ENCODE measurements around the gene EIF4E2.

EIF4E2 gene

GRCh38 chr2:232516551-232516950 is 33.9 kb upstream of the EIF4E2 start:
- peaks cover 20% of the 10 kb centered on the region for H3K27me3 Mint-ChIP-seq
- peaks cover 2% of the 10 kb centered on the region for H3K4me1 Mint-ChIP-seq (ENCODE audit: low read depth)
- no peaks in the 10 kb centered on the region for H3K9me3 Mint-ChIP-seq
- no peaks in the 10 kb centered on the region for H3K36me3 Mint-ChIP-seq (ENCODE audit: low read depth)
- H3K27ac Mint-ChIP-seq: no peak overlapping the region
- H3K4me3 Mint-ChIP-seq: no peak overlapping the region

- H3K4me3 Mint-ChIP-seq: no peak overlapping the region
- peaks cover 9% of the 10 kb centered on the region for H3K4me1 Mint-ChIP-seq (ENCODE audit: low read depth)
- H3K9me3 Mint-ChIP-seq: no peaks in the 10 kb centered on the region
- H3K27me3 Mint-ChIP-seq: peaks cover 28% of the 10 kb centered on the region
- H3K27ac Mint-ChIP-seq: no peak overlapping the region
- no peaks in the 10 kb centered on the region for H3K36me3 Mint-ChIP-seq (ENCODE audit: low read depth)
Measured at GRCh38 chr2:232518844-232519243, 31.6 kb upstream of the EIF4E2 start.

GRCh38 chr2:232519581-232520438 is 30.7 kb upstream of the EIF4E2 start, which contains the start of gene PRSS56:
Gene PRSS56, plus strand, starts transcription at chr2:232520388. Its CDS starts 211 bp downstream, at chr2:232520599.
- H3K9me3 Mint-ChIP-seq: no peaks in the 10 kb centered on the region
- H3K27me3 Mint-ChIP-seq: peaks cover 34% of the 10 kb centered on the region
- H3K4me1 Mint-ChIP-seq (ENCODE audit: low read depth): peaks cover 9% of the 10 kb centered on the region
- H3K36me3 Mint-ChIP-seq (ENCODE audit: low read depth): no peaks in the 10 kb centered on the region
- H3K4me3 Mint-ChIP-seq: no peak within 1 kb of the TSS
- no peak within 1 kb of the TSS for H3K27ac Mint-ChIP-seq

- H3K4me3 Mint-ChIP-seq: no peak overlapping the region
- peaks cover 34% of the 10 kb centered on the region for H3K27me3 Mint-ChIP-seq
- no peaks in the 10 kb centered on the region for H3K36me3 Mint-ChIP-seq (ENCODE audit: low read depth)
- H3K9me3 Mint-ChIP-seq: no peaks in the 10 kb centered on the region
- H3K4me1 Mint-ChIP-seq (ENCODE audit: low read depth): peaks cover 9% of the 10 kb centered on the region
- no peak overlapping the region for H3K27ac Mint-ChIP-seq
Measured at GRCh38 chr2:232520489-232520888, 30.0 kb upstream of the EIF4E2 start.

- Mint-ChIP-seq H3K36me3 (ENCODE audit: low read depth) (no peaks in the 10 kb centered on the region), H3K4me1 (ENCODE audit: low read depth) (peaks cover 9% of the 10 kb centered on the region), H3K27ac (no peak overlapping the region), H3K9me3 (no peaks in the 10 kb centered on the region), H3K4me3 (no peak overlapping the region), H3K27me3 (peaks cover 34% of the 10 kb centered on the region)
Measured at GRCh38 chr2:232521098-232521497, 29.4 kb upstream of the EIF4E2 start.

GRCh38 chr2:232521959-232522622 is 28.4 kb upstream of the EIF4E2 start:
- no peak overlapping the region for H3K4me3 Mint-ChIP-seq
- peaks cover 9% of the 10 kb centered on the region for H3K4me1 Mint-ChIP-seq (ENCODE audit: low read depth)
- no peaks in the 10 kb centered on the region for H3K9me3 Mint-ChIP-seq
- H3K27me3 Mint-ChIP-seq: peaks cover 32% of the 10 kb centered on the region
- H3K36me3 Mint-ChIP-seq (ENCODE audit: low read depth): no peaks in the 10 kb centered on the region
- H3K27ac Mint-ChIP-seq: no peak overlapping the region

GRCh38 chr2:232522623-232523401 is 27.7 kb upstream of the EIF4E2 start:
- peaks cover 9% of the 10 kb centered on the region for H3K4me1 Mint-ChIP-seq (ENCODE audit: low read depth)
- H3K4me3 Mint-ChIP-seq: no peak overlapping the region
- peaks cover 31% of the 10 kb centered on the region for H3K27me3 Mint-ChIP-seq
- no peaks in the 10 kb centered on the region for H3K9me3 Mint-ChIP-seq
- H3K36me3 Mint-ChIP-seq (ENCODE audit: low read depth): no peaks in the 10 kb centered on the region
- H3K27ac Mint-ChIP-seq: no peak overlapping the region

- Mint-ChIP-seq H3K4me3 (no peak overlapping the region), H3K27me3 (peaks cover 33% of the 10 kb centered on the region), H3K9me3 (no peaks in the 10 kb centered on the region)
Measured at GRCh38 chr2:232523402-232523681, 27.1 kb upstream of the EIF4E2 start.

GRCh38 chr2:232523682-232524597 is 26.5 kb upstream of the EIF4E2 start:
- Mint-ChIP-seq H3K36me3 (ENCODE audit: low read depth) (no peaks in the 10 kb centered on the region), H3K9me3 (no peaks in the 10 kb centered on the region), H3K27me3 (peaks cover 38% of the 10 kb centered on the region), H3K27ac (no peak overlapping the region), H3K4me3 (no peak overlapping the region), H3K4me1 (ENCODE audit: low read depth) (peaks cover 17% of the 10 kb centered on the region)

More at GRCh38 chr2:232523402-232523681, 27.1 kb upstream of the EIF4E2 start:
- no peak overlapping the region for H3K27ac Mint-ChIP-seq
- peaks cover 11% of the 10 kb centered on the region for H3K4me1 Mint-ChIP-seq (ENCODE audit: low read depth)
- H3K36me3 Mint-ChIP-seq (ENCODE audit: low read depth): no peaks in the 10 kb centered on the region

- no peak overlapping the region for H3K27ac Mint-ChIP-seq
- peaks cover 22% of the 10 kb centered on the region for H3K4me1 Mint-ChIP-seq (ENCODE audit: low read depth)
- no peaks in the 10 kb centered on the region for H3K36me3 Mint-ChIP-seq (ENCODE audit: low read depth)
- no peaks in the 10 kb centered on the region for H3K9me3 Mint-ChIP-seq
- no peak overlapping the region for H3K4me3 Mint-ChIP-seq
- H3K27me3 Mint-ChIP-seq: peaks cover 34% of the 10 kb centered on the region
Measured at GRCh38 chr2:232524771-232525170, 25.7 kb upstream of the EIF4E2 start.

GRCh38 chr2:232525199-232525598 is 25.3 kb upstream of the EIF4E2 start:
- H3K9me3 Mint-ChIP-seq: no peaks in the 10 kb centered on the region
- H3K4me1 Mint-ChIP-seq (ENCODE audit: low read depth): peaks cover 22% of the 10 kb centered on the region
- H3K4me3 Mint-ChIP-seq: no peak overlapping the region
- H3K36me3 Mint-ChIP-seq (ENCODE audit: low read depth): no peaks in the 10 kb centered on the region
- peaks cover 33% of the 10 kb centered on the region for H3K27me3 Mint-ChIP-seq
- no peak overlapping the region for H3K27ac Mint-ChIP-seq

GRCh38 chr2:232525791-232526371 is 24.6 kb upstream of the EIF4E2 start, which contains the start of gene CHRND:
Gene CHRND, plus strand, starts transcription at chr2:232526160. Its CDS starts 56 bp downstream, at chr2:232526216.
- Mint-ChIP-seq H3K36me3 (ENCODE audit: low read depth) (no peaks in the 10 kb centered on the region), H3K4me3 (no peak within 1 kb of the TSS), H3K27ac (no peak within 1 kb of the TSS), H3K9me3 (no peaks in the 10 kb centered on the region), H3K4me1 (ENCODE audit: low read depth) (peaks cover 22% of the 10 kb centered on the region), H3K27me3 (peaks cover 30% of the 10 kb centered on the region)

- Mint-ChIP-seq H3K36me3 (ENCODE audit: low read depth) (no peaks in the 10 kb centered on the region), H3K4me3 (no peak overlapping the region), H3K4me1 (ENCODE audit: low read depth) (peaks cover 20% of the 10 kb centered on the region), H3K9me3 (no peaks in the 10 kb centered on the region), H3K27ac (no peak overlapping the region), H3K27me3 (peaks cover 27% of the 10 kb centered on the region)
Measured at GRCh38 chr2:232526372-232526941, 24.0 kb upstream of the EIF4E2 start.

Data from stimulated activated naive CD8-positive, alpha-beta T cell treated with anti-CD3 and anti-CD28 coated beads, Interleukin-15, Interleukin-2, amounts not matched to agents 100 ng/mL and 50 ng/mL, for 24 hours (primary cell).